Endodermal cell (in vitro differentiated cells): ENCODE results near the gene TLCD3B. TPM values are rescaled to one million over a fixed set of nuclear protein-coding genes. Genes with fewer than 3 reads are reported as not detected.

Source experiments
- DNase-seq: peaks from one replicate; pipeline ENCODE4 v3.0.0-alpha.2; 2017
- H3K27ac ChIP-seq: 2 replicates; pipeline ENCODE4 v1.5.1; 2013; ENCODE audit warnings: mild to moderate bottlenecking, low read depth, low read length, moderate library complexity
- H3K27me3 ChIP-seq: 2 replicates; pipeline ENCODE4 v1.6.1; 2013; ENCODE audit warnings: mild to moderate bottlenecking, low read length, moderate library complexity; ENCODE audit not compliant: insufficient read depth, control insufficient read depth, poor library complexity, severe bottlenecking
- H3K36me3 ChIP-seq: 2 replicates; pipeline ENCODE4 v1.7.0; 2013; ENCODE audit warnings: mild to moderate bottlenecking, low read length, moderate library complexity; ENCODE audit not compliant: control insufficient read depth, insufficient read depth
- H3K4me1 ChIP-seq: one replicate; pipeline ENCODE4 v1.7.0; 2013; ENCODE audit warnings: low read length; ENCODE audit not compliant: control insufficient read depth, insufficient read depth
- H3K4me3 ChIP-seq: 2 replicates; pipeline ENCODE4 v1.5.1; 2013; ENCODE audit warnings: mild to moderate bottlenecking, low read length, moderate library complexity
- H3K9ac ChIP-seq: 2 replicates; pipeline ENCODE4 v1.6.1; 2013; ENCODE audit warnings: mild to moderate bottlenecking, low read length, moderate library complexity; ENCODE audit not compliant: poor library complexity, severe bottlenecking; ENCODE audit errors: extremely low read depth
- H3K9me3 ChIP-seq: 2 replicates; pipeline ENCODE4 v1.6.1; 2013; ENCODE audit warnings: mild to moderate bottlenecking, low read length, moderate library complexity; ENCODE audit not compliant: control insufficient read depth
- H3K27ac Mint-ChIP-seq: 2 replicates; pipeline ENCODE4 v1.8.0; 2020; ENCODE audit warnings: mixed read lengths
- H3K27me3 Mint-ChIP-seq: 2 replicates; pipeline ENCODE4 v1.8.0; 2021; ENCODE audit warnings: mild to moderate bottlenecking, mixed read lengths; ENCODE audit not compliant: insufficient read depth
- H3K36me3 Mint-ChIP-seq: 2 replicates; pipeline ENCODE4 v1.8.0; 2020; ENCODE audit warnings: low read depth, mixed read lengths
- H3K4me1 Mint-ChIP-seq: 2 replicates; pipeline ENCODE4 v1.8.0; 2020; ENCODE audit warnings: mixed read lengths
- H3K4me3 Mint-ChIP-seq: 2 replicates; pipeline ENCODE4 v1.8.0; 2020; ENCODE audit warnings: mild to moderate bottlenecking, moderate library complexity, mixed read lengths
- H3K9me3 Mint-ChIP-seq: 2 replicates; pipeline ENCODE4 v1.8.0; 2020; ENCODE audit warnings: mild to moderate bottlenecking, mixed read lengths
- CTCF ChIP-seq: fragments of 200-600 bp; sonication (generic); conservative IDR thresholded peaks from 2 replicates; pipeline ENCODE4 v1.5.0; 2021; ENCODE audit warnings: antibody characterized with exemption, mild to moderate bottlenecking
- WGBS, 2 experiments: methylation state at CpG; one replicate each; pipeline versions ENCODE4 v1.1.5 to v1.1.7; 2013; ENCODE audit warnings: missing lambda C conversion rate in 2 of 2, mixed read lengths in 1 of 2; ENCODE audit not compliant: insufficient coverage in 1 of 2, insufficient read length in 1 of 2; 5-methylcytosine and 5-hydroxymethylcytosine counted together
- total RNA-seq, 2 donors: library from RNA; stranded (reverse); fragmentation: NEBNext Ultra II Directional in 1 of 2; extraction: Animal tissue kit (Norgen Biotek cat#: 25700) in 1 of 2; gene quantifications; 2 replicates in 1 of 2; 3 replicates in 1 of 2; pipeline ENCODE4 v1.2.1, GENCODE V29; 2021

The TLCD3B gene
- total RNA-seq, 2 donors from 2014 or later: 3.3 to 3.5 TPM

- Mint-ChIP-seq H3K4me3 (no peak overlapping the region), H3K27me3 (no peaks in the 10 kb centered on the region), H3K27ac (no peak overlapping the region), H3K36me3 (peaks cover 35% of the 10 kb centered on the region), H3K9me3 (no peaks in the 10 kb centered on the region), H3K4me1 (no peaks in the 10 kb centered on the region)
- H3K27ac ChIP-seq: no peak overlapping the region
- no peaks in the 10 kb centered on the region for H3K27me3 ChIP-seq
- 83 to 86% methylated on average over 20 to 33 of the region's 33 CpGs for WGBS, 2 experiments
- TF ChIP-seq CTCF: peak; percentile 61
- peak; percentile 82 for DNase-seq
- no peaks in the 10 kb centered on the region for H3K9me3 ChIP-seq
- no peak overlapping the region for H3K4me3 ChIP-seq
- H3K36me3 ChIP-seq: peaks cover 24% of the 10 kb centered on the region
- no peak overlapping the region for H3K9ac ChIP-seq
- no peaks in the 10 kb centered on the region for H3K4me1 ChIP-seq
Measured at GRCh38 chr16:30000735-30001631, 30.1 kb downstream of the TLCD3B start.

GRCh38 chr16:29999605-30000004 is 31.5 kb downstream of the TLCD3B start:
- peak overlapping the region; percentile 6 for H3K27ac Mint-ChIP-seq
- no peak overlapping the region for H3K4me3 Mint-ChIP-seq
- Histone ChIP-seq H3K4me1 (no peaks in the 10 kb centered on the region), H3K27me3 (no peaks in the 10 kb centered on the region), H3K9ac (no peak overlapping the region), H3K36me3 (peaks cover 24% of the 10 kb centered on the region), H3K9me3 (no peaks in the 10 kb centered on the region), H3K4me3 (no peak overlapping the region), H3K27ac (no peak overlapping the region)
- DNase-seq: no peak
- 95 to 99% methylated on average over 5 to 6 of the region's 6 CpGs for WGBS, 2 experiments
- TF ChIP-seq CTCF: no peak
- H3K27me3 Mint-ChIP-seq: no peaks in the 10 kb centered on the region
- peaks cover 35% of the 10 kb centered on the region for H3K36me3 Mint-ChIP-seq
- no peaks in the 10 kb centered on the region for H3K9me3 Mint-ChIP-seq
- H3K4me1 Mint-ChIP-seq: peaks cover 2% of the 10 kb centered on the region

GRCh38 chr16:29996766-29997250 is 34.3 kb downstream of the TLCD3B start:
- Mint-ChIP-seq H3K4me3 (peak overlapping the region; percentile 97), H3K36me3 (peaks cover 33% of the 10 kb centered on the region), H3K4me1 (peaks cover 7% of the 10 kb centered on the region), H3K27me3 (no peaks in the 10 kb centered on the region), H3K27ac (peak overlapping the region; percentile 98), H3K9me3 (no peaks in the 10 kb centered on the region)
- TF ChIP-seq CTCF: no peak
- Histone ChIP-seq H3K27me3 (no peaks in the 10 kb centered on the region), H3K27ac (no peak overlapping the region), H3K9me3 (no peaks in the 10 kb centered on the region), H3K9ac (peak overlapping the region; percentile 93), H3K4me1 (no peaks in the 10 kb centered on the region), H3K4me3 (peak overlapping the region; percentile 98), H3K36me3 (peaks cover 30% of the 10 kb centered on the region)
- DNase-seq: no peak
- WGBS, 2 experiments: 47 to 70% methylated on average over 2 to 9 of the region's 9 CpGs
